ENCODE results near the gene AMDHD2. TPM values are rescaled to one million over a fixed set of nuclear protein-coding genes. Genes with fewer than 3 reads are reported as not detected.

The AMDHD2 gene
- total RNA-seq, 1 experiment from 2014 or later = 50.3 TPM

GRCh38 chr16:2527784-2528100 is 7.6 kb downstream of the AMDHD2 start:
- intact Hi-C loops (cut with micrococcal nuclease) = no loop called here
- no peaks in the 10 kb centered on the region for H3K9me3 ChIP-seq (ENCODE audit: low read length)
- H3K27me3 ChIP-seq (ENCODE audit: low read length) = no peaks in the 10 kb centered on the region
- TF ChIP-seq EZH2 (IDR thresholded peaks at IDR 0.05; ENCODE audit: low read length, unreplicated experiment) (no peak), CTCF (conservative IDR thresholded peaks at IDR 0.05; ENCODE audit: low read depth, low read length) (no peak)
- ATAC-seq (no peak), DNase-seq (no peak)
- BruUV-seq (replicated peaks) = no TSS peak
- no peaks in the 10 kb centered on the region for H3F3A ChIP-seq (ENCODE audit: low read length, unreplicated experiment)
- no peak overlapping the region for H3K4me3 ChIP-seq (ENCODE audit: low read length)
- H4K20me1 ChIP-seq (ENCODE audit: low read length) = no peaks in the 10 kb centered on the region
- H3K4me2 ChIP-seq (ENCODE audit: low read length) = no peak overlapping the region
- no peak overlapping the region for H3K27ac ChIP-seq (ENCODE audit: low read length)
- H3K79me2 ChIP-seq (ENCODE audit: low read length) = peaks cover 6% of the 10 kb centered on the region; the same call in 1 of the 2 replicates
- POLR2A ChIA-PET (ENCODE audit: unreplicated experiment) = no interaction called here
- H3K36me3 ChIP-seq (ENCODE audit: low read depth, low read length) = peaks cover 11% of the 10 kb centered on the region; the same call in 1 of the 2 replicates
- no peak overlapping the region for H2AFZ ChIP-seq (ENCODE audit: low read length)
- no peaks in the 10 kb centered on the region for H3K9me2 ChIP-seq (replicated peaks; ENCODE audit: low read length)
- H3K4me1 ChIP-seq (ENCODE audit: insufficient read depth, low read length) = peaks cover 4% of the 10 kb centered on the region; the same call in 1 of the 2 replicates
- CTCF ChIA-PET = no interaction called here
- no peak overlapping the region for H3K9ac ChIP-seq (ENCODE audit: low read length)

DNA sequence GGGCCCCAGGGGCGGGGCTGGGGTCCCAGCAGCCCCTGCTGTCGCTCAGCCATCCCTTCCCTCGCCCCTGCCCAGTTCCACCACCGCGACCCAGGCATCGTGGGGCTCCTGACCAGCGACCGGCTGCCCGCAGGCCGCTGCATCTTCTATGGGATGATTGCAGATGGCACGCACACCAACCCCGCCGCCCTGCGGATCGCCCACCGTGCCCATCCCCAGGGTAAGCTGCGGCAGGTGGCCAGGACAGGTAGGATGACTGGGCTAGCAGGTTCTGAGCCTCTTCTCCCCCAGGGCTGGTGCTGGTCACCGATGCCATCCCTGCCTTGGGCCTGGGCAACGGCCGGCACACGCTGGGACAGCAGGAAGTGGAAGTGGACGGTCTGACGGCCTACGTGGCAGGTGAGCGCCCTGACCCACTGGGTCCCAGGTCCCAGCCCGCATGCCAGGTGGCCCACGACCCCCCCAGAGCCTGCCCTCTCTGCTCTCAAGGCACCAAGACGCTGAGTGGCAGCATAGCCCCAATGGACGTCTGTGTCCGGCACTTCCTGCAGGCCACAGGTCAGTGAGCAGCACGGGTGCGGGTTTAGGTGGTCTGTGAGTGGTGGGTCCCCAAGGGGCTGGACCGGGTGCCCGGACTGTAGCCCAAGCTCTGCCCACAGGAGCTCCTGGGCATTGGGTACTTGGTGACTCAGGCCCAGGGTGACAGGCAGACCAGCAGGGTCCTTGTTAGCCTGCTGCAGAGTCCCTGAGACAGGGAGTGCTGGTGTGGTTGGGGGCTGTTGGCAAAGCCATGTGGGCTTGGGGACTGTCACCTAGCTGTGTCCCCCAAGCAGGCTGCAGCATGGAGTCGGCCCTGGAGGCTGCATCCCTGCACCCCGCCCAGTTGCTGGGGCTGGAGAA is 8.2 kb downstream of the AMDHD2 start:
- BruUV-seq (replicated peaks) = no TSS peak
- Histone ChIP-seq H3K4me1 (ENCODE audit: insufficient read depth, low read length) (peaks cover 4% of the 10 kb centered on the region; the same call in 1 of the 2 replicates), H3K9me2 (replicated peaks; ENCODE audit: low read length) (no peaks in the 10 kb centered on the region), H3K27me3 (ENCODE audit: low read length) (no peaks in the 10 kb centered on the region), H3K36me3 (ENCODE audit: low read depth, low read length) (peaks cover 11% of the 10 kb centered on the region; the same call in 1 of the 2 replicates), H2AFZ (ENCODE audit: low read length) (no peak overlapping the region), H3K27ac (ENCODE audit: low read length) (no peak overlapping the region), H3K4me3 (ENCODE audit: low read length) (no peak overlapping the region), H3K4me2 (ENCODE audit: low read length) (no peak overlapping the region), H3K9me3 (ENCODE audit: low read length) (no peaks in the 10 kb centered on the region), H3F3A (ENCODE audit: low read length, unreplicated experiment) (no peaks in the 10 kb centered on the region), H4K20me1 (ENCODE audit: low read length) (no peaks in the 10 kb centered on the region), H3K9ac (ENCODE audit: low read length) (no peak overlapping the region), H3K79me2 (ENCODE audit: low read length) (peaks cover under 1% of the 10 kb centered on the region; the same call in 1 of the 2 replicates)
- intact Hi-C loops (cut with micrococcal nuclease) = no loop called here
- ChIA-PET POLR2A (ENCODE audit: unreplicated experiment) (no interaction called here), CTCF (no interaction called here)
- DNase-seq = no peak
- ATAC-seq = no peak
- TF ChIP-seq CTCF (conservative IDR thresholded peaks at IDR 0.05; ENCODE audit: low read depth, low read length) (no peak), EZH2phosphoT487 (IDR thresholded peaks at IDR 0.05; ENCODE audit: borderline replicate concordance, low read length) (no peak)

All from PC-3 (cell line).